ENCODE results near the gene DHRS11. TPM values are rescaled to one million over a fixed set of nuclear protein-coding genes. Genes with fewer than 3 reads are reported as not detected.

DHRS11 gene
- total RNA-seq, 1 experiment from 2014 or later = 27.9 TPM

DNA sequence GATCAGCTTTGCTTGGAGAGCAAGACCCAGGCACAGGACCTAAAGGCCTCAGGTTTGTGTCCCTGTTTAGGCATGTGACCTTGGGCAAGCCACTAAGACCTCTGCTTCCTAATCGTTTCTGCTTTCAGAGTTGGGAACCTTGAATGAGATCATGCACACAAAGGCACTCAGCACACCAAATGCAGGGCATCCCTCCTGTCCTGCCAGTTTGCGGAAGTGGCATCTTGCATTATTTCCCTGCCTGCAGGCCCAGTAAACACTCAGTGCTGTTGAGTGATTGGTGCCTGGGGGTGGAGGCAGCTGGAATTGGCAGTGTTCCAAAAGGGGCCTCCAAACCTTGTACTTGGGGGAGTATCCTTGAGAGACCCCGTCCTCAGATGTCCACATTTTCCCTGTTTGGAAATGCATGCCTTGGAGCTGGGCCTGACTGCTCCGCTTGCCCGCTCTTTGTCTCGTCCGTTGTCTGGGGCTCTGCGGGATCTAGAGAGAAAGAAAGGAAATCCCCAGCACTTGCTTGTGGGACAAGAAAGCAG lies 38.4 kb downstream of the DHRS11 start:
- peaks cover 28 to 65% of the 10 kb centered on the region in 2 experiments for H3K4me1 Mint-ChIP-seq

More for the DNA sequence above, 38.4 kb downstream of the DHRS11 start:
- no peak overlapping the region for H3T11ph ChIP-seq (ENCODE audit: low read length)
- H4K8ac ChIP-seq (replicated peaks; ENCODE audit: insufficient read length, low read depth, low read length) = no peak overlapping the region
- no peak overlapping the region for H3K27ac ChIP-seq (ENCODE audit: insufficient read length, low read depth, low read length)
- Mint-ChIP-seq H3K27me3 (ENCODE audit: low read depth) (peaks cover 46% of the 10 kb centered on the region), H3K27ac (no peak overlapping the region), H3K36me3 (ENCODE audit: insufficient read depth in 1 of 3, low read depth in 3 of 3) (no peaks in the 10 kb centered on the region; a peak in 1 of 7 replicates), H3K4me3 (no peak overlapping the region), H3K9me3 (no peaks in the 10 kb centered on the region)
- H4K91ac ChIP-seq (ENCODE audit: insufficient read length, low read depth, low read length) = no peak overlapping the region
- no peak overlapping the region for H2AK5ac ChIP-seq (ENCODE audit: insufficient read length, low read length)
- H3K23me2 ChIP-seq (ENCODE audit: insufficient read length, low read depth, low read length, poor library complexity, severe bottlenecking) = no peaks in the 10 kb centered on the region
- no peak overlapping the region for H3K4me2 ChIP-seq (ENCODE audit: insufficient read depth, insufficient read length, low read length)
- no peak for DNase-seq
- no peaks in the 10 kb centered on the region for H4K20me1 ChIP-seq (ENCODE audit: control insufficient read depth, insufficient read depth, insufficient read length)
- H3K56ac ChIP-seq (ENCODE audit: insufficient read length, low read depth, low read length) = no peak overlapping the region
- no CpG with 5 or more reads among the region's 8 CpGs for WGBS (ENCODE audit: extremely low coverage, insufficient read length, low lambda C conversion rate)
- no peak overlapping the region for H2BK5ac ChIP-seq (ENCODE audit: insufficient read length, low read length)
- no peaks in the 10 kb centered on the region for H3K79me2 ChIP-seq (ENCODE audit: insufficient read depth, low read length)
- H3K9me3 ChIP-seq (ENCODE audit: control insufficient read depth, low read depth, low read length) = no peaks in the 10 kb centered on the region
- H2BK12ac ChIP-seq (ENCODE audit: insufficient read length, low read depth, low read length) = no peak overlapping the region
- TF ChIP-seq, protein P1, sequence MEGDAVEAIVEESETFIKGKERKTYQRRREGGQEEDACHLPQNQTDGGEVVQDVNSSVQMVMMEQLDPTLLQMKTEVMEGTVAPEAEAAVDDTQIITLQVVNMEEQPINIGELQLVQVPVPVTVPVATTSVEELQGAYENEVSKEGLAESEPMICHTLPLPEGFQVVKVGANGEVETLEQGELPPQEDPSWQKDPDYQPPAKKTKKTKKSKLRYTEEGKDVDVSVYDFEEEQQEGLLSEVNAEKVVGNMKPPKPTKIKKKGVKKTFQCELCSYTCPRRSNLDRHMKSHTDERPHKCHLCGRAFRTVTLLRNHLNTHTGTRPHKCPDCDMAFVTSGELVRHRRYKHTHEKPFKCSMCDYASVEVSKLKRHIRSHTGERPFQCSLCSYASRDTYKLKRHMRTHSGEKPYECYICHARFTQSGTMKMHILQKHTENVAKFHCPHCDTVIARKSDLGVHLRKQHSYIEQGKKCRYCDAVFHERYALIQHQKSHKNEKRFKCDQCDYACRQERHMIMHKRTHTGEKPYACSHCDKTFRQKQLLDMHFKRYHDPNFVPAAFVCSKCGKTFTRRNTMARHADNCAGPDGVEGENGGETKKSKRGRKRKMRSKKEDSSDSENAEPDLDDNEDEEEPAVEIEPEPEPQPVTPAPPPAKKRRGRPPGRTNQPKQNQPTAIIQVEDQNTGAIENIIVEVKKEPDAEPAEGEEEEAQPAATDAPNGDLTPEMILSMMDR (conservative IDR thresholded peaks at IDR 0.05) = no peak
- H3K18ac ChIP-seq (ENCODE audit: insufficient read length, low read depth, low read length) = no peak overlapping the region
- no peak overlapping the region for H3K9ac ChIP-seq (ENCODE audit: extremely low read depth, insufficient read length, low read length)
- H3K14ac ChIP-seq (ENCODE audit: insufficient read depth, low read length) = no peak overlapping the region
- H3K79me1 ChIP-seq (ENCODE audit: insufficient read depth, low read depth, low read length, poor library complexity, severe bottlenecking) = no peaks in the 10 kb centered on the region
- no peak overlapping the region for H2BK15ac ChIP-seq (ENCODE audit: low read depth, low read length)
- no peak overlapping the region for H4K5ac ChIP-seq (ENCODE audit: insufficient read length, low read depth, low read length)
- peaks cover 6% of the 10 kb centered on the region; the same call in 1 of the 2 replicates for H3K4me1 ChIP-seq (ENCODE audit: insufficient read depth, low read length)
- no peak overlapping the region for H3K23ac ChIP-seq (ENCODE audit: insufficient read length, low read depth, low read length)
- no peak overlapping the region for H2BK20ac ChIP-seq (ENCODE audit: low read depth, low read length, poor library complexity, severe bottlenecking)
- no peak overlapping the region for H2BK120ac ChIP-seq (ENCODE audit: low read depth, low read length, poor library complexity, severe bottlenecking)
- no peak overlapping the region for H3K4ac ChIP-seq (ENCODE audit: low read depth, low read length)
- H2AFZ ChIP-seq (ENCODE audit: low read length) = no peak overlapping the region
- H3K27me3 ChIP-seq (ENCODE audit: insufficient read depth, low read length) = no peaks in the 10 kb centered on the region

Measured in H9 (cell line).